Activated CD8-positive, alpha-beta T cell treated with anti-CD3 and anti-CD28 coated beads for 36 hours (primary cell): ENCODE data around the gene MAGEA9B. TPM values are rescaled to one million over a fixed set of nuclear protein-coding genes. Genes with fewer than 3 reads are reported as not detected.
"Not testable (repeated sequence)": the region's sequence is repeated elsewhere in the genome, so short reads cannot be mapped to it uniquely, and the experiment has no call there.

Experiments
- ATAC-seq: fragments of 200-7000 bp; cut with Tn5 transposase; one replicate; pipeline ENCODE4 v1.10.0; 2021; ENCODE audit warnings: mild to moderate bottlenecking, moderate library complexity
- CTCF ChIA-PET: fragments of 350-600 bp; sonication (Branson Sonifier 250); formaldehyde crosslinking; loops from one replicate; lab custom pipeline; 2021; ENCODE audit warnings: antibody characterized with exemption; lab: Charles Lee
- POLR2A ChIA-PET: fragments of 350-600 bp; sonication (Branson Sonifier 250); formaldehyde crosslinking; loops from one replicate; lab custom pipeline; 2021; ENCODE audit warnings: antibody characterized with exemption; lab: Charles Lee
- DNase-seq: peaks from one replicate; pipeline ENCODE4 v3.0.0-alpha.2; 2020
- H3K27ac Mint-ChIP-seq: one replicate; pipeline ENCODE4 v1.8.0; 2021; ENCODE audit warnings: mild to moderate bottlenecking, mixed read lengths
- H3K27me3 Mint-ChIP-seq: one replicate; pipeline ENCODE4 v1.8.0; 2021; ENCODE audit warnings: mixed read lengths
- H3K36me3 Mint-ChIP-seq: one replicate; pipeline ENCODE4 v1.8.0; 2021; ENCODE audit warnings: low read depth, mixed read lengths
- H3K4me1 Mint-ChIP-seq: one replicate; pipeline ENCODE4 v1.8.0; 2021; ENCODE audit warnings: low read depth, mixed read lengths
- H3K4me3 Mint-ChIP-seq: one replicate; pipeline ENCODE4 v1.8.0; 2021; ENCODE audit warnings: mild to moderate bottlenecking, moderate library complexity, mixed read lengths
- H3K9me3 Mint-ChIP-seq: one replicate; pipeline ENCODE4 v1.8.0; 2021; ENCODE audit warnings: mixed read lengths
- CTCF ChIP-seq: fragments of 200-600 bp; IDR thresholded peaks from one replicate; pipeline ENCODE4 v1.8.0; 2022; ENCODE audit warnings: antibody characterized with exemption, mild to moderate bottlenecking
- intact Hi-C: fragments of 100-400 bp; cut with micrococcal nuclease; formaldehyde crosslinking; loops from one replicate; pipeline ENCODE4 v1.10.0; 2022
- total RNA-seq, 2 experiments: library from RNA; stranded (reverse); gene quantifications; one replicate each; pipeline ENCODE4 v1.2.3, GENCODE V29; 2021

Gene MAGEA9B
- total RNA-seq, 2 experiments from 2014 or later, result not detected

GRCh38 chrX:149539283-149540130, 47.8 kb downstream of the MAGEA9B start:
- CTCF ChIA-PET, result interaction anchor here (0.9 to 3.5 kb wide), 4 partner anchors 18 to 399 kb away, joined by 4 to 22 read pairs (median 5); no protein-coding TSS in a partner anchor
- intact Hi-C loops, result loop anchor here (10.0 kb wide), 1 partner anchor 395 kb away; the partner anchor contains the start of gene EOLA2
- peak; percentile 92 for DNase-seq

GRCh38 chrX:149537474-149537873, 49.8 kb downstream of the MAGEA9B start:
- H3K27me3 Mint-ChIP-seq, H3K27ac Mint-ChIP-seq, CTCF ChIA-PET, ATAC-seq, H3K36me3 Mint-ChIP-seq, H3K9me3 Mint-ChIP-seq, H3K4me3 Mint-ChIP-seq, POLR2A ChIA-PET, intact Hi-C loops, DNase-seq, H3K4me1 Mint-ChIP-seq: not testable (repeated sequence)

More at GRCh38 chrX:149539283-149540130, 47.8 kb downstream of the MAGEA9B start:
- H3K27me3 Mint-ChIP-seq, result no peaks in the 10 kb centered on the region
- peak overlapping the region; percentile 82 for H3K4me3 Mint-ChIP-seq
- ATAC-seq, result peak; percentile 55
- H3K4me1 Mint-ChIP-seq, result peaks cover 8% of the 10 kb centered on the region
- H3K9me3 Mint-ChIP-seq, result no peaks in the 10 kb centered on the region
- H3K27ac Mint-ChIP-seq, result peak overlapping the region; percentile 85
- H3K36me3 Mint-ChIP-seq, result no peaks in the 10 kb centered on the region
- POLR2A ChIA-PET, result interaction anchor here (1.5 kb wide), 2 partner anchors 17 to 34 kb away, joined by 4 read pairs; partner anchors contain the start of gene IDS
- no peak for TF ChIP-seq CTCF

GRCh38 chrX:149534926-149535602, 52.2 kb downstream of the MAGEA9B start:
- H3K27me3 Mint-ChIP-seq, H3K4me3 Mint-ChIP-seq, H3K9me3 Mint-ChIP-seq, H3K36me3 Mint-ChIP-seq, DNase-seq, intact Hi-C loops, POLR2A ChIA-PET, H3K27ac Mint-ChIP-seq, ATAC-seq: not testable (repeated sequence)
- H3K4me1 Mint-ChIP-seq, result peaks cover 21% of the 10 kb centered on the region
- CTCF ChIA-PET, result interaction anchor here (1.3 kb wide), 1 partner anchor 23 kb away, joined by 3 read pairs; no protein-coding TSS in a partner anchor

GRCh38 chrX:149533999-149534398, 53.3 kb downstream of the MAGEA9B start:
- CTCF ChIA-PET, H3K9me3 Mint-ChIP-seq, H3K27me3 Mint-ChIP-seq, intact Hi-C loops, ATAC-seq, H3K4me3 Mint-ChIP-seq, H3K36me3 Mint-ChIP-seq, H3K27ac Mint-ChIP-seq, DNase-seq, POLR2A ChIA-PET: not testable (repeated sequence)
- H3K4me1 Mint-ChIP-seq, result peaks cover 21% of the 10 kb centered on the region

GRCh38 chrX:149532868-149533267, 54.4 kb downstream of the MAGEA9B start:
- not testable (repeated sequence) for ATAC-seq, H3K36me3 Mint-ChIP-seq

More at GRCh38 chrX:149532868-149533267, 54.4 kb downstream of the MAGEA9B start:
- H3K9me3 Mint-ChIP-seq, H3K27ac Mint-ChIP-seq, POLR2A ChIA-PET, DNase-seq, H3K4me3 Mint-ChIP-seq, H3K27me3 Mint-ChIP-seq, intact Hi-C loops, CTCF ChIA-PET: not testable (repeated sequence)
- peaks cover 21% of the 10 kb centered on the region for H3K4me1 Mint-ChIP-seq

Other genes starting within 250 kb of the MAGEA9B start
- gene IDS, start 82.2 kb downstream of the MAGEA9B start, total RNA-seq, result 10 to 100 TPM; 44.8 to 50.6 TPM
- 10 to 100 TPM; 60.3 to 60.7 TPM for gene EOLA1, start 46.4 kb downstream of the MAGEA9B start, total RNA-seq
- gene HSFX3, start 37.5 kb downstream of the MAGEA9B start, total RNA-seq, result not detected
- not detected for gene HSFX2, start 7.9 kb upstream of the MAGEA9B start, total RNA-seq
- 10 to 100 TPM; 13.2 to 14.6 TPM for gene TMEM185A, start 44.3 kb upstream of the MAGEA9B start, total RNA-seq
- not detected for gene MAGEA11, start 124.6 kb upstream of the MAGEA9B start, total RNA-seq
- under 1 TPM; 0.31 to 0.61 TPM for gene HSFX1, start 186.6 kb upstream of the MAGEA9B start, total RNA-seq
- not detected for gene MAGEA9, start 194.5 kb upstream of the MAGEA9B start, total RNA-seq